WI38 (cell line): ENCODE data around the gene IGF2BP2.

ENCODE experiments used
- H3K4me3 ChIP-seq: 2 replicates; pipeline ENCODE4 v1.5.1; 2011; ENCODE audit warnings: low read depth, mild to moderate bottlenecking, control low read depth, low read length
- CTCF ChIP-seq: IDR thresholded peaks from 2 replicates; pipeline ENCODE4 v1.5.1; 2012; ENCODE audit warnings: low read depth, mild to moderate bottlenecking, control low read depth, low read length

Gene IGF2BP2

DNA sequence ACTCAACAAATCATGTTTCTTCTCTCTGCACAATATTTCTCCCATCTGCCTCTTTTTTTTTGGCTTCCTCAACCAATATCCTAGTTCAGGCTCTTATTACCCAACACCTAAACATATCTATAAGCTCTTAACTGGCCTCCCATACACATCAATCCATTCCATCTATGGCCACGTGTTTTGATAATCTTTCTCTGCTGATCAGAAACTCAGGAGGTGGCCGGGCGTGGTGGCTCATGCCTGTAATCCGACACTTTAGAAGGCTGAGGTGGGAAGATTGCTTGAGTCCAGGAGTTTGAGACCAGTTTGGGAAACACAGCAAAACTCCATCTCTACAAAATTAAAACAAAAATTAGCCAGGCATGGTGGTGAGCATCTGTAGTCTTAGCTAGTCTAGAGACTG, 68.4 kb downstream of the IGF2BP2 start:
- H3K4me3 ChIP-seq: no peak overlapping the region
- TF ChIP-seq CTCF: no peak

DNA sequence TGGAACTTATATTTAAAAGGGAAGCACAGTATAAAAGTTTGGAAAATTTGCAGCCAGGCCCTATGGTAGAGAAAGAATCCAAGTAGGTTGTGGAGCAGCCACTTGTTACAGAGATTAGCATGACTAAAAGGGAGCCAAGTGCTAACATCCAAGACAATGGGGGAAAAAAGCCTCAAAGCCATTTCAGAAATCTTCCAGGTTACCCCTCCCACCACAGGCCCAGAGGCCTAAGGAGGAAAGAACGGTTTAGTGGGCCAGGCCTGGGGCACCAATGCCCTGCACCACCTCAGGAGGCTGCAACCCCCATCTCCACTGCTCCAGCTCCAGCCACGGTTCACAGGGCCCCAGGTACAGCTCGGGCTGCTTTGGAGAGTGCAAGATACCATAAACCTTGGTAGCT, 69.9 kb downstream of the IGF2BP2 start:
- no peak for TF ChIP-seq CTCF

DNA sequence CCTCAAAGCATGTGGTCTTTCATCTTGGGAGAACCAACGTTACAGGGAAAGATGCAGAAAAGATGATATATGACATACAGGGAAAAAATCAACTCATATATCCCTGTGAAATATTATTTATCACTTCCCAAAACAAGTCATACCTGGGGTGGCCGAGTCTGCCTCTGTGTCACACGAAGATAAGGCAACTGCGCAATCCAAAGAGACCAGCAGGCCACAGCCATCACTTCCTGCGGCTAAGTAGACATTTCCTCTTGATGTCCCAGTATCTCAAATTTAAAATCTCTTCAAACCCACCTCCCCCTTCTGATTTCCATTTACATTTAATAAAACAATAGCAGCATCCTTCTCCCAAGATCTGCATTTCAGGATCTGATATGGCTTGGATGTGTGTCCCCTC, 71.5 kb downstream of the IGF2BP2 start:
- H3K4me3 ChIP-seq: no peak overlapping the region
- TF ChIP-seq CTCF: no peak

More for the DNA sequence above, 69.9 kb downstream of the IGF2BP2 start:
- H3K4me3 ChIP-seq: no peak overlapping the region

DNA sequence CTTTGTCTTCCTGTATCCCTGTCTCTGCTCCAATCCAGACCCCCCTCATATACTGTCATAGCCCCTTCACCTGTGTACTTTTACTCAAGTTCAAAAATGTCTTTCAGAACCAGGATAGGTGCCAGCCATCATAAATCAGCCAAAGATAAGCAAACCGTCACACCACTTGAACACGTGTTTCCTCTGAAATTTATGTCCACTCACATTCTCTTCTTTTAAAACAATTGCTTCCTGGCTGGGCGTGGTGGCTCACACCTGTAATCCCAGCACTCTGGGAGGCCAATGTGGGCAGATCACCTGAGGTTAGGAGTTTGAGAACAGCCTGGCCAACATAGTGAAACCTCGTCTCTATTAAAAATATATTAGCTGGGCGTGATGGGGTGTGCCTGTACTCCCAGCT, 74.1 kb downstream of the IGF2BP2 start:
- H3K4me3 ChIP-seq: no peak overlapping the region
- TF ChIP-seq CTCF: no peak

DNA sequence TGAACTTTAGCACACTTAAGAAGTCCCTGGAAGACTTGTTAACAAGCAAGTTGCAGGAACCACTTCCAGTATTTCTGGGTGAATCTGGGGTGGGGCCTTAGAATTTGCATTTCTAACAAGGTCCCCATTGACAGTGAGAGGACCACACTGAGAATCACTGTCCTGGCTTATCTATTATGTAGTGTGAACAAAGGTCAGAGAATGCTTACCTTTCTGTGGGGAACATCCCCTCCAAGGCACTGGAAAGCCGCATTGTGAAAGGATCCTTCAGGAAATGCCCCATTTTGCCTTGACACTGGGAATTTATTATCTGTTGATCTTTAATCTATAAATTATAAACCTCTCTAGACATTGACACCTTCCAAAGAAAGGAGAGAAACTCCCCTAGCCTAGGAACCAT, 74.8 kb downstream of the IGF2BP2 start:
- H3K4me3 ChIP-seq: no peak overlapping the region
- TF ChIP-seq CTCF: no peak

DNA sequence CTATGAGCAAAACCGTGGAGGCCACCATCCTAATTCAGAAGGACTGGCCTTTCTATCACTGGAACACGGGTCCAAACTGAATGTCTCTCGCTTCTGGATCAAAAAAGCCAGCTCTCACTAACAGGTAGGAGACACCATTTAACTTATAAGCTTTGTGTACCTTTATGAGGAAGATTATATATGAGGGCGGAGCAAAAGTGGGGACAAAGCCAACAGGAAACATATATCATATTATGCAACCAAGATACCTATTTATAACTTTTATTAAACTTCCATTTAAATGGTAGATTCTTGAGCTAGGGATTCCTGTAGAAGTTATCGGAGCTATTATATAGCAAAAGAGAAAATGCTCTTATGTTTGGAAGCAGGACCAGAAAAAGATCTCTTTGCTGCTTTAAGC, 78.4 kb downstream of the IGF2BP2 start:
- no peak for TF ChIP-seq CTCF
- H3K4me3 ChIP-seq: no peak overlapping the region

DNA sequence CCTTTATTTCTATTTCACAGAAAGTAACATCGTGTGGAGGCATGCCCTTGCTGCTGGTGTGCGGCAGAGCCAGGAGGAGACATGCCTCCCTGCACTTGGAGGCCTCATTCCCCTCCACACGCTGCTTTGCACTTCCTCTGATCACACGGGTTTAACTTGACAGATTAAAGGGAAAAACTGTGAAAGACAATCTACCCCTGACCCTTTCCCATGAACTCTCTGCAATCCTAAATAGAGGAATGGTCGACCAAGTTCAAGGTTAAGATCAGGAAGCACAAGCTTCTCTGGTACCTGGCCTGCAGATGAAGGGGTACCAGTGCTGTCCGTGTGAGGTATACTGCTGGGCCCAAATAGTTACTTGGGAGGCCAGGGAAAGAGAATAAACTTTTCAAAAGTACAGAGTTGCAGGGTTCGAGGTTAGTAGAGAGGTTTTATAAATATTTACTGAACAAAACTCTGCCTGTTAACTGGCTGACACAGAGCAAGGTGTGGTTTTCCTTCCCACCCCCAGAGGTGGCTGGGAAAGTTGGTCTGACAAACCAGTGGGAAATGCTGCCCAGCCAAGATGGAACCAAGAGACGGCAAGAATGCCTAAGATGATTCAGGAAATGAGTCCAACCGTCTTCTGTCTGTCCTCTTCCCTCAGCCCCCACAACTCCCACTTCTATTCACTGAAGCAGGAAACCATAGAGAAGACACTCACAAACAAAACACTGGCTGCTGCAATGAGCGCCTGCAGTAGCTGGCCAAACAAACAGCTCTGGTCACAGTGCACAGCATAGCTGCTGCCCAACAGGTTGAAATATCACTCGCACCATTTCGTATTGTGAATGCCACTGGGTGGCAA, 79.6 kb downstream of the IGF2BP2 start:
- TF ChIP-seq CTCF: no peak
- H3K4me3 ChIP-seq: peak overlapping the region; percentile 32; the same call in 1 of the 2 replicates
